Esophagus muscularis mucosa (tissue), 4 donors: ENCODE data around the gene OBSCN. TPM values are rescaled to one million over a fixed set of nuclear protein-coding genes. Genes with fewer than 3 reads are reported as not detected.

Experiments
- DNase-seq: peaks from one replicate; pipeline ENCODE4 v3.0.0-alpha.2; 2017; ENCODE audit errors: extremely low spot score
- H3K27ac ChIP-seq, 4 donors: fragments of 200-600 bp; sonication (generic); replicated peaks in 1 of 4; 1 replicate in 3 of 4; 2 replicates in 1 of 4; pipeline ENCODE4 v1.5.1; 2016 to 2019; ENCODE audit warnings: mild to moderate bottlenecking in 1 of 4
- H3K27me3 ChIP-seq, 4 donors: fragments of 200-600 bp; sonication (generic); one replicate each; pipeline versions ENCODE4 v1.5.1 to v1.6.0; 2016 to 2019
- H3K36me3 ChIP-seq, 4 donors: fragments of 200-600 bp; sonication (generic); one replicate each; pipeline ENCODE4 v1.5.1; 2016 to 2019
- H3K4me1 ChIP-seq, 4 donors: fragments of 200-600 bp; sonication (generic); one replicate each; pipeline ENCODE4 v1.5.1; 2016 to 2019
- H3K4me3 ChIP-seq, 4 donors: fragments of 200-600 bp; sonication (generic); 1 replicate in 2 of 4; 2 replicates in 2 of 4; pipeline ENCODE4 v1.5.1; 2016 to 2019; ENCODE audit warnings: mild to moderate bottlenecking in 4 of 4, moderate library complexity in 1 of 4
- H3K9me3 ChIP-seq, 4 donors: fragments of 200-600 bp; sonication (generic); 1 replicate in 3 of 4; 2 replicates in 1 of 4; pipeline ENCODE4 v1.5.1; 2016 to 2019
- CTCF ChIP-seq, 3 experiments: fragments of 200-600 bp in 2 of 3; fragments of 450-650 bp in 1 of 3; sonication (generic) in 2 of 3; IDR thresholded peaks; one replicate each; pipeline ENCODE4 v1.5.1; 2017 to 2019; ENCODE audit warnings: antibody characterized with exemption in 3 of 3, mild to moderate bottlenecking in 2 of 3, moderate library complexity in 1 of 3
- EP300 ChIP-seq: sonication (generic); formaldehyde crosslinking; IDR thresholded peaks from one replicate; pipeline ENCODE4 v1.6.1; 2017; ENCODE audit warnings: antibody characterized with exemption
- POLR2A ChIP-seq: fragments of 450-650 bp; IDR thresholded peaks from one replicate; pipeline ENCODE4 v1.6.1; 2017; ENCODE audit warnings: antibody characterized with exemption, moderate library complexity, mild to moderate bottlenecking, low read depth
- POLR2AphosphoS5 ChIP-seq, 2 donors: sonication (generic); formaldehyde crosslinking; IDR thresholded peaks; one replicate each; pipeline ENCODE4 v1.6.1; 2017; ENCODE audit warnings: antibody characterized with exemption in 2 of 2
- WGBS: methylation state at CpG from one replicate; pipeline ENCODE4 v1.1.5; 2018; 5-methylcytosine and 5-hydroxymethylcytosine counted together
- intact Hi-C: fragments of 100-400 bp; cut with DNase I; formaldehyde crosslinking; loops from one replicate; pipeline ENCODE4 v1.15.1; 2023
- total RNA-seq, 4 donors: library from RNA; depleted of rRNA; stranded (reverse); fragments of >200 nt; gene quantifications; one replicate each; pipeline versions ENCODE4 v1.1.0 to v1.2.1, GENCODE V29; 2016

The OBSCN gene
- total RNA-seq, 4 donors from 2014 or later: 12.6 to 31.4 (median 17.8) TPM

- DNase-seq: no peak
- Histone ChIP-seq H3K4me3 (no peak overlapping the region), H3K36me3 (peaks cover 0 to 9% (median 0%) of the 10 kb centered on the region in 4 donors), H3K27me3 (no peaks in the 10 kb centered on the region), H3K27ac (no peak overlapping the region), H3K4me1 (no peaks in the 10 kb centered on the region), H3K9me3 (peaks cover 0 to 19% (median 12%) of the 10 kb centered on the region in 4 donors)
- intact Hi-C loops: no loop called here
- no peak for TF ChIP-seq EP300
- no peak for TF ChIP-seq CTCF (IDR thresholded peaks at IDR 0.05)
- no peak for TF ChIP-seq POLR2AphosphoS5 (IDR thresholded peaks at IDR 0.05)
- TF ChIP-seq POLR2A: no peak
- 70% methylated on average over 2 of the region's 2 CpGs for WGBS
Observed at GRCh38 chr1:228198977-228199590, 8.8 kb upstream of the OBSCN start.

GRCh38 chr1:228204958-228205357 lies 2.9 kb upstream of the OBSCN start:
- Histone ChIP-seq H3K27ac (no peak overlapping the region), H3K36me3 (no peaks in the 10 kb centered on the region), H3K9me3 (peaks cover 0 to 5% (median under 1%) of the 10 kb centered on the region in 4 donors), H3K4me3 (no peak overlapping the region), H3K4me1 (peaks cover 0 to 12% (median 4%) of the 10 kb centered on the region in 4 donors), H3K27me3 (peaks cover 0 to 27% (median 2%) of the 10 kb centered on the region in 4 donors)
- DNase-seq: no peak
- 66% methylated on average over 8 of the region's 8 CpGs for whole genome bisulfite sequencing
- TF ChIP-seq POLR2AphosphoS5 (IDR thresholded peaks at IDR 0.05) (no peak), CTCF (IDR thresholded peaks at IDR 0.05) (no peak), EP300 (no peak), POLR2A (no peak)
- intact Hi-C loops: no loop called here

- Histone ChIP-seq H3K9me3 (no peaks in the 10 kb centered on the region), H3K4me3 (no peak overlapping the region), H3K27me3 (peaks cover 0 to 35% (median 2%) of the 10 kb centered on the region in 4 donors), H3K36me3 (no peaks in the 10 kb centered on the region), H3K4me1 (peaks cover 0 to 12% (median 4%) of the 10 kb centered on the region in 4 donors), H3K27ac (no peak overlapping the region)
- TF ChIP-seq POLR2A (no peak), CTCF (IDR thresholded peaks at IDR 0.05) (no peak), POLR2AphosphoS5 (IDR thresholded peaks at IDR 0.05) (no peak), EP300 (no peak)
- no peak for DNase-seq
- intact Hi-C loops: no loop called here
- 76% methylated on average over 6 of the region's 15 CpGs for WGBS
Observed at GRCh38 chr1:228205526-228206436, 2.1 kb upstream of the OBSCN start.

GRCh38 chr1:228206582-228207351 lies 1.1 kb upstream of the OBSCN start:
- TF ChIP-seq POLR2A: no peak
- TF ChIP-seq EP300: no peak
- no peak for TF ChIP-seq CTCF (IDR thresholded peaks at IDR 0.05)
- no peak for TF ChIP-seq POLR2AphosphoS5 (IDR thresholded peaks at IDR 0.05)
- Histone ChIP-seq H3K36me3 (no peaks in the 10 kb centered on the region), H3K27ac (no peak overlapping the region), H3K4me1 (peaks cover 0 to 12% (median 4%) of the 10 kb centered on the region in 4 donors), H3K4me3 (no peak overlapping the region), H3K27me3 (peaks cover 0 to 45% (median 4%) of the 10 kb centered on the region in 4 donors), H3K9me3 (no peaks in the 10 kb centered on the region)
- intact Hi-C loops: no loop called here
- DNase-seq: no peak
- WGBS: 76% methylated on average over 8 of the region's 16 CpGs
